ENCODE data around the gene DDX10.

DDX10 gene

GRCh38 chr11:108786281-108786990, 121.6 kb downstream of the DDX10 start:
- no peak overlapping the region for H3K4me3 ChIP-seq (ENCODE audit: low read length)
- DNase-seq (ENCODE audit: low read depth): no peak
- TF ChIP-seq, protein P1, sequence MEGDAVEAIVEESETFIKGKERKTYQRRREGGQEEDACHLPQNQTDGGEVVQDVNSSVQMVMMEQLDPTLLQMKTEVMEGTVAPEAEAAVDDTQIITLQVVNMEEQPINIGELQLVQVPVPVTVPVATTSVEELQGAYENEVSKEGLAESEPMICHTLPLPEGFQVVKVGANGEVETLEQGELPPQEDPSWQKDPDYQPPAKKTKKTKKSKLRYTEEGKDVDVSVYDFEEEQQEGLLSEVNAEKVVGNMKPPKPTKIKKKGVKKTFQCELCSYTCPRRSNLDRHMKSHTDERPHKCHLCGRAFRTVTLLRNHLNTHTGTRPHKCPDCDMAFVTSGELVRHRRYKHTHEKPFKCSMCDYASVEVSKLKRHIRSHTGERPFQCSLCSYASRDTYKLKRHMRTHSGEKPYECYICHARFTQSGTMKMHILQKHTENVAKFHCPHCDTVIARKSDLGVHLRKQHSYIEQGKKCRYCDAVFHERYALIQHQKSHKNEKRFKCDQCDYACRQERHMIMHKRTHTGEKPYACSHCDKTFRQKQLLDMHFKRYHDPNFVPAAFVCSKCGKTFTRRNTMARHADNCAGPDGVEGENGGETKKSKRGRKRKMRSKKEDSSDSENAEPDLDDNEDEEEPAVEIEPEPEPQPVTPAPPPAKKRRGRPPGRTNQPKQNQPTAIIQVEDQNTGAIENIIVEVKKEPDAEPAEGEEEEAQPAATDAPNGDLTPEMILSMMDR (conservative IDR thresholded peaks at IDR 0.05; ENCODE audit: low read length): no peak

- TF ChIP-seq, protein P1 (conservative IDR thresholded peaks at IDR 0.05; ENCODE audit: low read length): no peak
- DNase-seq (ENCODE audit: low read depth): no peak
Observed at GRCh38 chr11:108787105-108787504, 122.2 kb downstream of the DDX10 start.

DNA sequence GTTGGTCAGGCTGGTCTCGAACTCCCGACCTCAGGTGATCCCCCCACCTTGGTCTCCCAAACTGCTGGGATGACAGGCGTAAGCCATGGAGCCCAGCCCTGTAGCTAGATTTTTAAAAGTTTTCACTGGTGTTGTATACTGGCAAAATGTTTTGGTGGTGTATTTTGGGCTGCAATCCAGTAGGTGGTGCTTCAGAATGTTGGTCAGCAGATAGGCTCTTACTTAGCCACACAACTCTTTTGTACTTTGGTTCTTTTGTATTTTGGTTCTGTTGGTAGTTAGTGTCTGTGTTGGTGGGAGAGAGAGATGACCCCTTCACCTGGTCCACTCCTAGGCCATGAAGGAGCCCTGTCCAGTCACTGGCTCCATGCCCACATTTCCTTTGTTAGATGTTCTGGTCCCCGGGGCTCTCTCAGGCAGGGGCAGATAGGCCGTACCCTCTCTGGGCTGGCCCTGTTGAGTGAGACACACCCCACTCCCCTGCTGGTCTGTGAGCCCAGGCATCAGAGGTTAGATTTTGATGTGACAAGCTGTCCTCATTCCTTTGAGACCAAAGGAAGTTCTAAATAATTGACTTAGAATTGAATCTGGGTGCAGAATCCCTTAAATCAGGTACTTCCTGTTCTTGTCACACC, 123.8 kb downstream of the DDX10 start:
- no peak overlapping the region for H3K4me3 ChIP-seq (ENCODE audit: low read length)
- TF ChIP-seq, protein P1 (conservative IDR thresholded peaks at IDR 0.05; ENCODE audit: low read length): peak; percentile 62
- DNase-seq (ENCODE audit: low read depth): peak; percentile 53

More at GRCh38 chr11:108787105-108787504, 122.2 kb downstream of the DDX10 start:
- no peak overlapping the region for H3K4me3 ChIP-seq (ENCODE audit: low read length)

- TF ChIP-seq, protein P1 (conservative IDR thresholded peaks at IDR 0.05; ENCODE audit: low read length): no peak
- H3K4me3 ChIP-seq (ENCODE audit: low read length): no peak overlapping the region
- DNase-seq (ENCODE audit: low read depth): no peak
Observed at GRCh38 chr11:108790501-108791299, 125.8 kb downstream of the DDX10 start.

- no peak overlapping the region for H3K4me3 ChIP-seq (ENCODE audit: low read length)
- DNase-seq (ENCODE audit: low read depth): no peak
- TF ChIP-seq, protein P1 (conservative IDR thresholded peaks at IDR 0.05; ENCODE audit: low read length): no peak
Observed at GRCh38 chr11:108793138-108793537, 128.3 kb downstream of the DDX10 start.

DNA sequence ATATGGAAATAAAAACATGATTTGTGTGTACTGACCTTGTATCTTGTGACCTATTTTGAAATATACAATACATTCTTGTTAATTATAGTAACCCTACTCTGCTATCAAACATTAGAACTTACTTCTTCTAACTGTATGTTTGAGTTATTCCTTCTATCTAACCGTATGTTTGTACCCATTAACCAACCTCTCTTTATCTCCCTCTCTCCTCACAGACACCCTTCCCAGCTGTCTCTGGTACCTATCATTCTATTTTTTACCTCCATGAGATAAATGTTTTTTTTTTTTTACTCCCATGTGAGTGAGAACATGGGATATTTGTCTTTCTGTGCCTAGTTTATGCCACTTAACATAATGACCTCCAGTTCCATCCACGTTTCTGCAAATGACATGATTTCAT, 128.7 kb downstream of the DDX10 start:
- H3K4me3 ChIP-seq (ENCODE audit: low read length): no peak overlapping the region
- TF ChIP-seq, protein P1 (conservative IDR thresholded peaks at IDR 0.05; ENCODE audit: low read length): no peak
- no peak for DNase-seq (ENCODE audit: low read depth)
